Esophagus squamous epithelium (tissue), 5 donors: Measurements from ENCODE around the gene GALK1. TPM values are rescaled to one million over a fixed set of nuclear protein-coding genes. Genes with fewer than 3 reads are reported as not detected.
A peak's percentile ranks its signal among the peaks of the same experiment; 100 is the strongest.

Experiments
- DNase-seq: peaks from one replicate; lab custom pipeline; 2025; lab: John Stamatoyannopoulos, UW
- H3K27ac ChIP-seq, 4 donors: fragments of 200-600 bp; sonication (generic); one replicate each; pipeline ENCODE4 v1.5.1; 2016 to 2019; ENCODE audit warnings: mild to moderate bottlenecking in 1 of 4
- H3K27me3 ChIP-seq, 4 donors: fragments of 200-600 bp; sonication (generic); 1 replicate in 3 of 4; 2 replicates in 1 of 4; pipeline versions ENCODE4 v1.5.1 to v1.6.0; 2017 to 2021; ENCODE audit warnings: antibody characterized with exemption in 1 of 4
- H3K36me3 ChIP-seq, 3 donors: fragments of 200-600 bp; sonication (generic); one replicate each; pipeline ENCODE4 v1.5.1; 2016 to 2019
- H3K4me1 ChIP-seq, 3 donors: fragments of 200-600 bp; sonication (generic); one replicate each; pipeline ENCODE4 v1.5.1; 2017 to 2019
- H3K4me3 ChIP-seq, 4 donors: fragments of 200-600 bp; sonication (generic); 1 replicate in 3 of 4; 2 replicates in 1 of 4; pipeline ENCODE4 v1.5.1; 2016 to 2019; ENCODE audit warnings: mild to moderate bottlenecking in 2 of 4, moderate library complexity in 1 of 4
- H3K9me3 ChIP-seq, 3 donors: fragments of 200-600 bp; sonication (generic); one replicate each; pipeline ENCODE4 v1.5.1; 2016 to 2019
- POLR2A ChIP-seq, 4 donors: fragments of 450-650 bp; IDR thresholded peaks; one replicate each; pipeline ENCODE4 v1.6.1; 2017; ENCODE audit warnings: antibody characterized with exemption in 4 of 4, mild to moderate bottlenecking in 4 of 4, moderate library complexity in 3 of 4
- WGBS, 2 donors: methylation state at CpG; one replicate each; pipeline ENCODE4 v1.1.5; 2018; 5-methylcytosine and 5-hydroxymethylcytosine counted together
- intact Hi-C: fragments of 100-400 bp; cut with DNase I; formaldehyde crosslinking; loops from one replicate; pipeline ENCODE4 v1.15.0; 2022
- total RNA-seq, 4 donors: library from RNA; depleted of rRNA; stranded (reverse); fragments of >200 nt; gene quantifications; one replicate each; pipeline ENCODE4 v1.1.0, GENCODE V29; 2016
- TF ChIP-seq, protein P1 (sequence below), 6 experiments: fragments of 450-650 bp in 4 of 6; fragments of 200-600 bp in 2 of 6; sonication (generic) in 2 of 6; IDR thresholded peaks; one replicate each; pipeline ENCODE4 v1.5.1; 2016 to 2019; ENCODE audit warnings: antibody characterized with exemption in 6 of 6, mild to moderate bottlenecking in 4 of 6, moderate library complexity in 4 of 6
- donor health status: DM: yes; HTN: yes; CAD: no.

The GALK1 gene
- total RNA-seq, 4 donors from 2014 or later, result 16.4 to 30.9 (median 20.2) TPM

DNA sequence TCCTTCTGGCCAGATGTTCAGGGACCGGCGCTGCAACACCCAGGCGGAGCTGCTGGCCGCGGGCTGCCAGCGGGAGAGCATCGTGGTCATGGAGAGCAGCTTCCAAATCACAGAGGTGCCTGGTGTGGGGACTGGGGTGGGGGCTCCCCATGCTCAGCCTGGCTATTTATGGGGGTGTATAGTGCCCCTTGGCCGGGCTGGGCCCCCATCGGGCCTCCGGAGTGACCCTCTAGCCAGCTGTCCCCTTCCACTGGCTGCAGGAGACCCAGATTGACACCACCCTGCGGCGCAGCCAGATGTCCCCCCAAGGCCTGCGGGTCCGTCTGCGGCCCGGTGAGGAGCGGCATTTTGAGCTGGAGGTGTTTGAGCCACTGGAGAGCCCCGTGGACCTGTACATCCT, 37.6 kb downstream of the GALK1 start:
- WGBS, 2 donors, result 100% methylated on average over 1 of the region's 18 CpGs; no CpG with 5 or more reads in 1 of the 2 donors
- Histone ChIP-seq H3K4me3 (no peak overlapping the region), H3K27me3 (peaks cover 0 to 21% (median 0%) of the 10 kb centered on the region in 4 donors), H3K36me3 (peaks cover 32 to 83% (median 43%) of the 10 kb centered on the region in 3 donors), H3K4me1 (peaks cover 8 to 29% (median 14%) of the 10 kb centered on the region in 3 donors), H3K9me3 (no peaks in the 10 kb centered on the region), H3K27ac (no peak overlapping the region)
- DNase-seq, result no peak
- intact Hi-C loops, result no loop called here
- no peak for TF ChIP-seq POLR2A (IDR thresholded peaks at IDR 0.05)
- TF ChIP-seq, protein P1, sequence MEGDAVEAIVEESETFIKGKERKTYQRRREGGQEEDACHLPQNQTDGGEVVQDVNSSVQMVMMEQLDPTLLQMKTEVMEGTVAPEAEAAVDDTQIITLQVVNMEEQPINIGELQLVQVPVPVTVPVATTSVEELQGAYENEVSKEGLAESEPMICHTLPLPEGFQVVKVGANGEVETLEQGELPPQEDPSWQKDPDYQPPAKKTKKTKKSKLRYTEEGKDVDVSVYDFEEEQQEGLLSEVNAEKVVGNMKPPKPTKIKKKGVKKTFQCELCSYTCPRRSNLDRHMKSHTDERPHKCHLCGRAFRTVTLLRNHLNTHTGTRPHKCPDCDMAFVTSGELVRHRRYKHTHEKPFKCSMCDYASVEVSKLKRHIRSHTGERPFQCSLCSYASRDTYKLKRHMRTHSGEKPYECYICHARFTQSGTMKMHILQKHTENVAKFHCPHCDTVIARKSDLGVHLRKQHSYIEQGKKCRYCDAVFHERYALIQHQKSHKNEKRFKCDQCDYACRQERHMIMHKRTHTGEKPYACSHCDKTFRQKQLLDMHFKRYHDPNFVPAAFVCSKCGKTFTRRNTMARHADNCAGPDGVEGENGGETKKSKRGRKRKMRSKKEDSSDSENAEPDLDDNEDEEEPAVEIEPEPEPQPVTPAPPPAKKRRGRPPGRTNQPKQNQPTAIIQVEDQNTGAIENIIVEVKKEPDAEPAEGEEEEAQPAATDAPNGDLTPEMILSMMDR (IDR thresholded peaks at IDR 0.05), result no peak

DNA sequence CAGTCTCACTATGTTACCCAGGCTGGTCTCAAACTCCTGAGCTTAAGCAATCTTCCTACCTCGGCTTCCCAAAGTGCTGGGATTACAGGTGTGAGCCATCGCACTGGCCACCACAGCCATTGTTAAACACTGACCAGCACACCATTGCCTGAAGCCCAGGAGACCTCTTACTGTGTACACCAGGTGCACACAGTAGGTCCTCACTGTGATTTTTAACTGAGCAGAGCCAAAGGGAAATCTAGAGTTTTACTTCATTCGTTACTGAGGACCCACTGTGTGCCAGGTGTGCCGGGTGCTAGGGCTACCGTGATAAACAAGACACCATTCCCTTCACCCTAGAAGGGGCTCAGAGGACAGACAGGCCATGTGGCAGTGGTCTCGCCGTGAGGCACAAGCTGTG, 39.5 kb downstream of the GALK1 start:
- Histone ChIP-seq H3K27ac (no peak overlapping the region), H3K36me3 (peaks cover 24 to 64% (median 39%) of the 10 kb centered on the region in 3 donors), H3K27me3 (peaks cover 0 to 40% (median 0%) of the 10 kb centered on the region in 4 donors), H3K4me1 (peaks cover 17 to 48% (median 25%) of the 10 kb centered on the region in 3 donors), H3K4me3 (no peak overlapping the region), H3K9me3 (no peaks in the 10 kb centered on the region)
- intact Hi-C loops, result no loop called here
- 76 to 87% methylated on average over 3 to 7 of the region's 7 CpGs for WGBS, 2 donors
- DNase-seq, result no peak
- TF ChIP-seq, protein P1 (IDR thresholded peaks at IDR 0.05), result no peak
- TF ChIP-seq POLR2A (IDR thresholded peaks at IDR 0.05), result no peak

DNA sequence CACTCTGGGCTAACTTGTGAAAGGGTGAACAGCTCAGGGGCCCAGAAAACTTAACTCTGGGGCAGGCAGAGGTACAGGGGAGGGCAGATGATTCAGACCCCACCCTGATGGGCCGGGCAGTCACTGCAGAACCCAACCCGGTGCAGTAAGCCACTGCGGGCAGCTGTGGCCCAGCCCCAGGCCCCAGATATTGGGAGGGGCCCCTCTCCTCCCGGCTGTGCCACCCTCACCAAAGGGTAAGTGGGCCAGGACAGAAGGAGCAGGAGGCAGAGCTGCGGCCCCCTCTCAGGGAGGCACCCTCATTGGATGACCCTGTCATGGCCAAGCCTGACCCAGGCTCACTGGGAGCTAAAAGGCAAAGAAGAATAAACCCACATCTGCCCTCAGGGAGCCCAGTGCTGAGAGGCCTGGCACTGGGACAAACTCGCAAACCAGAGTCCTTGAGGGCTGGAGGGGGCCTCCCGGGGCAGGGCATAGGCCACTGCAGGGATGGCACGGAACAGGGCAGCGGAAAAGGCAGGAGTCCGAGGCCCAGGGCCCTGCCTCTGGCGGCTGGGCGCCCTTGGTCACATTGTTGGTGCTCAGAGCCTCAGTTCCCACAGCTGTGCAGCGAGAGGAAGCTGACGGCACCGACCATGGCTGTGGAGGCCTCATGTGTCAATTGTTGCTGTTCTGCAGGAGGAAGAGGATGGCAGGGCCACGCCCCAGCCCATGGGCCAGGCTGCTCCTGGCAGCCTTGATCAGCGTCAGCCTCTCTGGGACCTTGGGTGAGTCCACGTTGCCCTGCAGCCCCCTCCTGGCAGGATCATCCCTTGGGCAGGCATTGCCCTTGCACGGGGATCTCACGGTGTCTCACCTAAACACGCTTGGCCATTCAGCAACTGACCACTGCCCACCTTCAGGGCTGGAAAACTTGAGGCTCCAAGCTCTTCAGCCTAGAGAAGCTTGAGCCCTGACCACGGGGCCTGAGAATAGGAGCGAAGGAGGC, 40.7 kb downstream of the GALK1 start:
- H3K36me3 ChIP-seq, result peaks cover 24 to 52% (median 36%) of the 10 kb centered on the region in 3 donors
- WGBS, 2 donors, result 82 to 88% methylated on average over 1 to 12 of the region's 23 CpGs
- peaks cover 21 to 54% (median 29%) of the 10 kb centered on the region in 3 donors for H3K4me1 ChIP-seq
- H3K9me3 ChIP-seq, result no peaks in the 10 kb centered on the region
- peak overlapping the region in 3 of 4 donors; percentile 68 to 73 (median 72) for H3K4me3 ChIP-seq
- TF ChIP-seq, protein P1 (IDR thresholded peaks at IDR 0.05), result no peak
- no peak for TF ChIP-seq POLR2A (IDR thresholded peaks at IDR 0.05)
- intact Hi-C loops, result no loop called here
- H3K27me3 ChIP-seq, result peaks cover 0 to 52% (median 0%) of the 10 kb centered on the region in 4 donors
- H3K27ac ChIP-seq, result peak overlapping the region; percentile 94 to 97 (median 96)
- DNase-seq, result no peak

DNA sequence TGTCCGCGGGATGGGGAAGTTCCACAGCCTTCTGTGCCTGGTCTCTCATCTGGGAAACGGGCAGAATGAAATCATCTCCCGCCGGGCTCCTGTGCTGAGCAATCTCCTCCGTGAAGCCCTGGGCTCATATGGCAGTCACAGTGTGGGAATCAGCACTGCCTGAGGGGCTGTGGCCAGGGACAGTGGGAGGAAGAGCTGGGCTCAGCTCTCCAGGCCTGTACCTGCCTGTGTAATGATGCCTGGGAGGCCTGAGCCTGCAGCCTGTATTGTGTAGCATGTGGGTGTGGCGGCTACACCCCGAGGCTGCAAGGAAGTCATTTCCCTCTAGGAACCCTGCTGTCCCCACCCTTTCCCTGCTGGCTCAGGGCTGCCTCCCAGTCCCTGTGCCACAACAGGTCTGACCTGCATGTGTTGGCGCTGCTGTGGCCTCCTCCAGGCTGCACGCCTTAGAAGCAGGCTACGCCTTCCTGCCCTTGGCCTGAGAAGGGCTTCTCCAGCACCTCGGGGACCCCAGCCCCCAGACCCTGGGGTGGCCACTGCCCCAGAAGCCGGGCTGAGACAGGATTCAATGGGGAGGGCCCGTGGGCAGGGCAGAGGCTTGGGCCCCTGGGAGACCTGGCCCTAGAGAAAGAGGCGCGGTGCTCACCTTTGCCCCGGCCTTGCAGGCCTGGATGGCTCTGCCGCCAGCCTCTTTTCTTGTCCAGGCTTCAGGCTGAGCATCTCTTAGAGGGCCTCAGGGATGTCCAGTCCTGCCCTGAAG, 41.6 kb downstream of the GALK1 start:
- peaks cover 24 to 44% (median 32%) of the 10 kb centered on the region in 3 donors for H3K36me3 ChIP-seq
- WGBS, 2 donors, result 18 to 40% methylated on average over 1 to 4 of the region's 18 CpGs
- peak overlapping the region; percentile 94 to 97 (median 96) for H3K27ac ChIP-seq
- H3K27me3 ChIP-seq, result peaks cover 0 to 62% (median 0%) of the 10 kb centered on the region in 4 donors
- TF ChIP-seq POLR2A (IDR thresholded peaks at IDR 0.05), result peak in 2 of 4 donors; percentile 74 to 75
- TF ChIP-seq, protein P1 (IDR thresholded peaks at IDR 0.05), result peak in 1 of 6 experiments; percentile 3
- peak overlapping the region; percentile 60 to 73 (median 70) for H3K4me3 ChIP-seq
- H3K4me1 ChIP-seq, result peaks cover 21 to 54% (median 29%) of the 10 kb centered on the region in 3 donors
- no peak for DNase-seq
- intact Hi-C loops, result no loop called here
- no peaks in the 10 kb centered on the region for H3K9me3 ChIP-seq
